A549 (cell line): ENCODE data around the gene MOGAT2. TPM values are rescaled to one million over a fixed set of nuclear protein-coding genes. Genes with fewer than 3 reads are reported as not detected.

Experiments
- polyA plus RNA-seq, 4 experiments: library from polyadenylated mRNA; depleted of rRNA in 3 of 4; stranded (reverse); fragments of >200 nt; fragmentation: RNase III in 1 of 4; extraction: RNeasy Plus Mini Kit Qiagen cat#74134 plus additional on column Dnase treatment in 1 of 4; gene quantifications; 2 replicates in 3 of 4; 3 replicates in 1 of 4; pipeline ENCODE4 v1.2.3, GENCODE V29; 2011 to 2017
- small RNA-seq, 6 experiments: library from RNA; depleted of rRNA; stranded (forward); fragments of <200 nt; gene quantifications; one replicate each; pipeline ENCODE3, GENCODE V24; 2012

MOGAT2 gene
- polyA plus RNA-seq, 2 of the 4 experiments (the other 2 are of a cell fraction) = not detected

Small RNA genes lying within 50 kb of the gene (small RNA-seq; reads per million reads assigned to genes)
- 0 reads per million in 6 experiments for gene RN7SL786P

Other genes starting within 250 kb of the MOGAT2 start
- gene GDPD5, start 191.9 kb upstream of the MOGAT2 start, polyA plus RNA-seq (2011; rRNA removed) = 3.9 and 4.7 TPM in 2 replicates
- 5.8 to 7.9 TPM (median 5.9 TPM) in 3 replicates for gene GDPD5, start 191.9 kb upstream of the MOGAT2 start, polyA plus RNA-seq (2017; fragmentation: RNase III; extraction: RNeasy Plus Mini Kit Qiagen cat#74134 plus additional on column Dnase treatment)
- 70.7 and 79.3 TPM in 2 replicates for gene SERPINH1, start 155.6 kb upstream of the MOGAT2 start, polyA plus RNA-seq (2011; rRNA removed)
- 151 to 162 TPM (median 151 TPM) in 3 replicates for gene SERPINH1, start 155.6 kb upstream of the MOGAT2 start, polyA plus RNA-seq (2017; fragmentation: RNase III; extraction: RNeasy Plus Mini Kit Qiagen cat#74134 plus additional on column Dnase treatment)
- 2.1 and 2.9 TPM in 2 replicates for gene MAP6, start 48.8 kb upstream of the MOGAT2 start, polyA plus RNA-seq (2011; rRNA removed)
- gene MAP6, start 48.8 kb upstream of the MOGAT2 start, polyA plus RNA-seq (2017; fragmentation: RNase III; extraction: RNeasy Plus Mini Kit Qiagen cat#74134 plus additional on column Dnase treatment) = 1.1 to 1.5 TPM (median 1.2 TPM) in 3 replicates
- 1.6 and 2.7 TPM in 2 replicates for gene DGAT2, start 50.9 kb downstream of the MOGAT2 start, polyA plus RNA-seq (2011; rRNA removed)
- 1.9 to 3.3 TPM (median 2.3 TPM) in 3 replicates for gene DGAT2, start 50.9 kb downstream of the MOGAT2 start, polyA plus RNA-seq (2017; fragmentation: RNase III; extraction: RNeasy Plus Mini Kit Qiagen cat#74134 plus additional on column Dnase treatment)
- gene UVRAG, start 97.4 kb downstream of the MOGAT2 start, polyA plus RNA-seq (2011; rRNA removed) = 12.4 and 14.1 TPM in 2 replicates
- gene UVRAG, start 97.4 kb downstream of the MOGAT2 start, polyA plus RNA-seq (2017; fragmentation: RNase III; extraction: RNeasy Plus Mini Kit Qiagen cat#74134 plus additional on column Dnase treatment) = 6.1 to 6.5 TPM (median 6.4 TPM) in 3 replicates